Stomach (tissue), 4 donors: Measurements from ENCODE around the gene BTBD6.

Source experiments
- EP300 ChIP-seq: sonication (generic); formaldehyde crosslinking; IDR thresholded peaks from one replicate; pipeline ENCODE4 v1.6.1; 2017; ENCODE audit warnings: antibody characterized with exemption
- POLR2A ChIP-seq, 4 donors: fragments of 450-650 bp; IDR thresholded peaks; one replicate each; pipeline ENCODE4 v1.6.1; 2016; ENCODE audit warnings: antibody characterized with exemption in 4 of 4, control low read depth in 2 of 4, mild to moderate bottlenecking in 1 of 4, moderate library complexity in 1 of 4
- TF ChIP-seq, protein P1 (sequence below), 7 experiments: fragments of 450-650 bp in 4 of 7; fragments of 200-600 bp in 3 of 7; sonication (generic) in 3 of 7; IDR thresholded peaks; one replicate each; pipeline ENCODE4 v1.5.1; 2016 to 2019; ENCODE audit warnings: antibody characterized with exemption in 7 of 7, control low read depth in 2 of 7, mild to moderate bottlenecking in 1 of 7

DNA sequence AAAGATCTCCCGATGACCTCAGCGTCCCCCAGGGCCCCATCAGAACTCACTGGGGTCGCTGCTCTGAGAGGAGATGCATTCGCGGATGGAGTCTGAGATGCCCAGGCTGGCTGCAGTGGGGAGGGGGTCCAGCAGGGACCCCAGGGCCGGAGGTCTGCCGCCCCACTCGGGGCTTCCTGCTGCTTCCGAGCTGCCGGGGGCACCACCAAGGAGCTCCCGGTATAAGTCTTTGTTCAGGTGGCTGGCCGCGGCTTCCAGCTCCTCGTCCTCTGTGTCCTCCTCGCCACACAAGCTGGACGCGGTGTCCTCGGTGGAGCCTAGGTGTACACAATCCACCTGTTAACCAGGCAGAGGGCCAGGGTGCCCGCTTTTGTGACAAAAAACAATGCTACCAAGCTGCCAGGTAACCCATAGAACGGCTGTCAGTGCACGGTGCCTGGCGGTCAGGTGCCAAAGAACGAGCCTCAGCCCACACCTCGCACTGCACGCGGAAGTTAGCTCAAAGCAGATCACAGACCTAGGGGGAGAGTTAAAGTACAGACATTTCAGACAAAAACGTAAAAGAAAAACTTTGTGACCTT, 26.6 kb upstream of the BTBD6 start:
- TF ChIP-seq POLR2A (IDR thresholded peaks at IDR 0.05), result no peak
- no peak for TF ChIP-seq EP300
- TF ChIP-seq, protein P1, sequence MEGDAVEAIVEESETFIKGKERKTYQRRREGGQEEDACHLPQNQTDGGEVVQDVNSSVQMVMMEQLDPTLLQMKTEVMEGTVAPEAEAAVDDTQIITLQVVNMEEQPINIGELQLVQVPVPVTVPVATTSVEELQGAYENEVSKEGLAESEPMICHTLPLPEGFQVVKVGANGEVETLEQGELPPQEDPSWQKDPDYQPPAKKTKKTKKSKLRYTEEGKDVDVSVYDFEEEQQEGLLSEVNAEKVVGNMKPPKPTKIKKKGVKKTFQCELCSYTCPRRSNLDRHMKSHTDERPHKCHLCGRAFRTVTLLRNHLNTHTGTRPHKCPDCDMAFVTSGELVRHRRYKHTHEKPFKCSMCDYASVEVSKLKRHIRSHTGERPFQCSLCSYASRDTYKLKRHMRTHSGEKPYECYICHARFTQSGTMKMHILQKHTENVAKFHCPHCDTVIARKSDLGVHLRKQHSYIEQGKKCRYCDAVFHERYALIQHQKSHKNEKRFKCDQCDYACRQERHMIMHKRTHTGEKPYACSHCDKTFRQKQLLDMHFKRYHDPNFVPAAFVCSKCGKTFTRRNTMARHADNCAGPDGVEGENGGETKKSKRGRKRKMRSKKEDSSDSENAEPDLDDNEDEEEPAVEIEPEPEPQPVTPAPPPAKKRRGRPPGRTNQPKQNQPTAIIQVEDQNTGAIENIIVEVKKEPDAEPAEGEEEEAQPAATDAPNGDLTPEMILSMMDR (IDR thresholded peaks at IDR 0.05), result no peak
